Measurements from ENCODE around the gene GATAD2A. TPM values are rescaled to one million over a fixed set of nuclear protein-coding genes. Genes with fewer than 3 reads are reported as not detected.

Gene GATAD2A
- total and polyA plus RNA-seq, 9 of the 15 experiments (the other 6 are each of a cell fraction or from before 2014, with no cell fraction given): 2.4 to 226 (median 44.2) TPM

DNA sequence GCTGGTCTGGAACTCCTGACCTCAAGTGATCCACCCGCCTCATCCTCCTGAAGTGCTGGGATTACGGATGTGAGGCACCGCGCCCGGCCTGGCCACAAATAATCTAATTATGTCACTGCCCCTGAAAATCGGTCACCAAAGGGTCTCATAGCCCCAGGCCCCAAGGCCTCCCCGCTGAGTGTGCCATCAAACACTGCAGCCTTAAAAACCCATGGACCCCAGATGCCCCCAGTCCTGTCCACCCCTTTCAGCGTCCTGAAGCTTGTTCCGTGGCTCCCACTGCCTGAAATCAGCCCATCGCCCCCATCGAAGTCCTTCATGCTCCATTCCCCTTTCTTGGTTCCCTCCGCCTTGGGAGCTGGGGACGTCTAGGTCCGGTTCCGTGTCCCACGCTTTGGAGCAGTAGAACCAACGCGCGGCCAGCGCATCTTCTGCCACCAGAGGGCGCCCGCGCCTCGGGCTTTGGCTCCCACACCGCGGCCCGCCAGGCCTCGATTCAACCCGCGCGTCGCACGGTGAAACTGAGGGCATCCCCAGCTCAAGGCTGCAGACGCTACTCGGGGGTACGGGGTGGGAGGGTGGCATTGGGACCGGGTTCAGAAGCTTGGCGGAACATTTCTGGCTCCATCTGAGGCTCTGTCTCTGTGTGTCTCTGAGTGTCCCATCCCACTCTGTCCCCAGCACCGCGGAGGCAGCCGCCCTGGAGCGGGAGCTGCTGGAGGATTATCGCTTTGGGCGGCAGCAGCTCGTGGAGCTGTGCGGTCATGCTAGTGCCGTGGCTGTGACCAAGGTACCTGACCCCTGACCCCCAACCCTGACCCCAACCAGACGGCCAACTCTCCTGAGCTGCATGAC is 126.7 kb downstream of the GATAD2A start (continued):
- TF ChIP-seq CBX8 (IDR thresholded peaks at IDR 0.05; ENCODE audit: borderline replicate concordance, extremely low read depth, low read depth, low read length, poor library complexity, severe bottlenecking) (no peak), BRD9 (IDR thresholded peaks at IDR 0.05; ENCODE audit: low read depth, partially characterized antibody) (no peak), HMGN3 (IDR thresholded peaks at IDR 0.05; ENCODE audit: borderline replicate concordance, extremely low read depth, insufficient read length, low read depth, low read length) (no peak), NR2C1 (IDR thresholded peaks at IDR 0.05) (peak; percentile 61), NR2C1 (tag; IDR thresholded peaks at IDR 0.05) (peak; percentile 72), JUN (IDR thresholded peaks at IDR 0.05; ENCODE audit: borderline replicate concordance, low read depth, low read length) (no peak), JUN (CRISPR knock-in tag; IDR thresholded peaks at IDR 0.05; ENCODE audit: borderline replicate concordance) (no peak), MYNN (IDR thresholded peaks at IDR 0.05) (peak; percentile 74; the same call in 1 of the 2 replicates), MYNN (CRISPR knock-in tag; IDR thresholded peaks at IDR 0.05) (no peak), ZNF449 (CRISPR knock-in tag; IDR thresholded peaks at IDR 0.05) (no peak), SP2 (IDR thresholded peaks at IDR 0.05; ENCODE audit: extremely low read depth, low read depth, low read length, poor library complexity, severe bottlenecking) (no peak), GATA2 (CRISPR knock-in tag; IDR thresholded peaks at IDR 0.05) (no peak), TCF7 (IDR thresholded peaks at IDR 0.05; ENCODE audit: borderline replicate concordance) (no peak), CEBPG (CRISPR knock-in tag; IDR thresholded peaks at IDR 0.05) (no peak), CEBPG (tag; conservative IDR thresholded peaks at IDR 0.05 in 1 of 2, IDR thresholded peaks at IDR 0.05 in 1 of 2) (no peak), ZC3H11A (IDR thresholded peaks at IDR 0.05; ENCODE audit: low read depth, low read length) (no peak), CBFB (CRISPR knock-in tag; IDR thresholded peaks at IDR 0.05) (no peak), TCF3 (CRISPR knock-in tag; IDR thresholded peaks at IDR 0.05) (no peak), U2AF2 (optimal IDR thresholded peaks at IDR 0.05; ENCODE audit: low read depth, low read length) (no peak)
- TF ChIP-seq, protein P1, sequence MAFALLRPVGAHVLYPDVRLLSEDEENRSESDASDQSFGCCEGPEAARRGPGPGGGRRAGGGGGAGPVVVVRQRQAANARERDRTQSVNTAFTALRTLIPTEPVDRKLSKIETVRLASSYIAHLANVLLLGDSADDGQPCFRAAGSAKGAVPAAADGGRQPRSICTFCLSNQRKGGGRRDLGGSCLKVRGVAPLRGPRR (CRISPR knock-in tag; IDR thresholded peaks at IDR 0.05): no peak
- TF ChIP-seq, protein P2, sequence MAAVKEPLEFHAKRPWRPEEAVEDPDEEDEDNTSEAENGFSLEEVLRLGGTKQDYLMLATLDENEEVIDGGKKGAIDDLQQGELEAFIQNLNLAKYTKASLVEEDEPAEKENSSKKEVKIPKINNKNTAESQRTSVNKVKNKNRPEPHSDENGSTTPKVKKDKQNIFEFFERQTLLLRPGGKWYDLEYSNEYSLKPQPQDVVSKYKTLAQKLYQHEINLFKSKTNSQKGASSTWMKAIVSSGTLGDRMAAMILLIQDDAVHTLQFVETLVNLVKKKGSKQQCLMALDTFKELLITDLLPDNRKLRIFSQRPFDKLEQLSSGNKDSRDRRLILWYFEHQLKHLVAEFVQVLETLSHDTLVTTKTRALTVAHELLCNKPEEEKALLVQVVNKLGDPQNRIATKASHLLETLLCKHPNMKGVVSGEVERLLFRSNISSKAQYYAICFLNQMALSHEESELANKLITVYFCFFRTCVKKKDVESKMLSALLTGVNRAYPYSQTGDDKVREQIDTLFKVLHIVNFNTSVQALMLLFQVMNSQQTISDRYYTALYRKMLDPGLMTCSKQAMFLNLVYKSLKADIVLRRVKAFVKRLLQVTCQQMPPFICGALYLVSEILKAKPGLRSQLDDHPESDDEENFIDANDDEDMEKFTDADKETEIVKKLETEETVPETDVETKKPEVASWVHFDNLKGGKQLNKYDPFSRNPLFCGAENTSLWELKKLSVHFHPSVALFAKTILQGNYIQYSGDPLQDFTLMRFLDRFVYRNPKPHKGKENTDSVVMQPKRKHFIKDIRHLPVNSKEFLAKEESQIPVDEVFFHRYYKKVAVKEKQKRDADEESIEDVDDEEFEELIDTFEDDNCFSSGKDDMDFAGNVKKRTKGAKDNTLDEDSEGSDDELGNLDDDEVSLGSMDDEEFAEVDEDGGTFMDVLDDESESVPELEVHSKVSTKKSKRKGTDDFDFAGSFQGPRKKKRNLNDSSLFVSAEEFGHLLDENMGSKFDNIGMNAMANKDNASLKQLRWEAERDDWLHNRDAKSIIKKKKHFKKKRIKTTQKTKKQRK (IDR thresholded peaks at IDR 0.05; ENCODE audit: borderline replicate concordance, low read depth, low read length): no peak
